Measurements from ENCODE around the gene PCGF2.
A peak's percentile ranks its signal among the peaks of the same experiment; 100 is the strongest.

The PCGF2 gene

GRCh38 chr17:38702166-38702915 is 45.8 kb downstream of the PCGF2 start:
- peak; percentile 89 for DNase-seq

DNA sequence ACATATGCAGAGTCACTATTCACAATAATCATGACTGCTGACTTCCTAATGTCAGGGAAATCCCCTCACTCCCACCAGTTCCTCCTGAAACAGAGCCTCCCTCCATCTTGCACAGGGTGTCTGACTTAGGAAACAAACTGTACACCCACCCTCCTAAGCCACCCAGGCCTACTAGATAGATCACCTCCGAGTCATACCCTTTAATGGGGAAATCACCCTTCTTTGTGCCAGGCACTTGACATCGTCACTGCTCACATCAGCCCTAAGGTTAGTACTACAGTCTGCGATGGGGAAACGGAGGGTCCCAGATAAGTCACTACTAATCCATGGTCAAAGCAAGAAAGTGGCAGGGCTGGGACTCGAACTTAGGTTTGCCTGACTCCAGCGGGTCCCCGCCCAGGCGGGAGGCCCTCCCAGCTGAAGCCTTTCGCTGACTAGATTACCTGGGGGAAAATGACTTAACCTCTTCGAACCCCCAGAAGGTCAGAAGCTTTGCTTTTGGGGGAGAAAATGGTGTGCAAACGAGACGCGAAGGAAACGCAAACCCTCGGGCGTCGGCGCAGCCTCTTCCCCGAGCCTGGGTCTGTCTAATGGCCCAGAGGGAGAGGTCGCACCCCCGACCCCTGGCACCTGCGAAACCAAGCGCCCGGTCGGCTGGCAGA is 46.5 kb downstream of the PCGF2 start:
- DNase-seq: peak; percentile 100

GRCh38 chr17:38698760-38699159 is 49.4 kb downstream of the PCGF2 start:
- DNase-seq: peak; percentile 42

DNA sequence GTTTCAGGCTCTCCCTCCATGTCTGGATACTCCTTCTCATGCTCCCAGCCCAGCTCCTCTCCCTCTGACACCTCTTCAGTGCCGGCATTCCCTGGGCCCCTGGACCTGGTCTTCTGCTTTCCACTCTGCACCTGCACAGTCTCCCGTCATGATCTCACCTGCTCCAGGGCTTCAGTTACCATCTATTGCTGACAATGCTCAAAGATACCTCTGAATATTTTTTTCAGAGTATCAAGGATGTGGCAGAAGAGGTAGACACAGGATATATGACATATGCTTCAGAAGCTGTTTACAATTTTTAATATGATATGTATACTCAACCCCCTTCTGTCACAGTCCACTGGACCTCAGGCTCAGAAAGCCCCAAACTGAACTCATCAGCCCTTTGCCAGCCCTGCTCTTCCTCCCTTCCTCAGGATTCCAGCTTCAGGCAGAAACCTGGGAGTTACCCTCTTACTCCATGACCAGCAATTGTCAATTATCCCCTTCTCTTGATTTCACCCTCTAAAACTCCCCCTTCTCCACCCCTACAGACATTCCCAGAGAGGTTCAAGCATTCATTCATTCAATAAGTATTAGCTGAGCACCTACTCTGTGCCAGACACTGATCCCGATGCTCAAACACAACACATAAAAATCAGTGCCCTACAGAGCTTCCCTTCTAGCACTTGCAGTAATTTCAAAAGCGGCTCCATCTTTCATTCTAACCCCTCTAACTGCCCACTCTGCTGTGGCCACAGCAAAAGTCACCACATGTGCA is 50.9 kb downstream of the PCGF2 start:
- DNase-seq: no peak

- no peak for DNase-seq
Observed at GRCh38 chr17:38693700-38694329, 54.3 kb downstream of the PCGF2 start.

- no peak for DNase-seq
Observed at GRCh38 chr17:38691154-38691553, 57.0 kb downstream of the PCGF2 start.

DNA sequence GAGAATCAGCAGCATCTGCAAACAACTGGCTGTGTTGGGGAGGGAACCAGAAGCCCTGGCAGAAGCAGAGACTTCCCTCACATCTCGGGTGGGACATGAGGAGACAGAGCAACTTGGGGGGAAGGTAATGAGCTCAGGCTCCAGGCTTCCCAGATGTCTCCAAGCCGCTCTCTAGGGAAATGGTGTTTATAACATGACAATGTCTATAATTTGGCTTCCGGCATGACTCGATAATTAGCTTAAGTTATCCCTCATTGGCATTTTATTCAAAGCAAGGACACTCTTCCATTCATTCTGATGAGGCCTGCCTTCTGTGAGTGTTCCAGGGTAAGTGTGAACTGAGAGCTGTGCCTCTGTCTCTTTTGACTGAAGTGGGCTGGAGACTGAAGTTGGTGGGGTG is 57.8 kb downstream of the PCGF2 start:
- DNase-seq: no peak

DNA sequence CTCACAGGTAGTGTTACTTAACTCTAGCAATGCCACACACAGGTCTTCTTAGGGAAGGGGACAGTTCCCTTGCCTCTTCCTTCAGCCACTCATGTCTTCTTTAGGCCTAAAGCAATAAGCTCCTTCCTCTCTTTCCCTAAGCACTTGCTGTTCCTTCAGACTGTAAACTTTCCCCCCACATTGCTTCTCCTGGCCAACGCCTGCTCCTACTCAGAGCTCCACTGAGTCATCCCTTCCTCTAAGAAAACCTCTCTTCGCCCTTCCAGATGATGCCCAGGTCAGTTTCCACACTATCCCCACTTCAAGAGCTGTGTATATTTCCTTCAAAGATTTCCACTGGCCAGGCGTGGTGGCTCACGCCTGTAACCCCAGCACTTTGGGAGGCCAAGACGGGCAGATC is 60.9 kb downstream of the PCGF2 start:
- peak; percentile 67 for DNase-seq

- DNase-seq: peak; percentile 84
Observed at GRCh38 chr17:38685491-38685890, 62.6 kb downstream of the PCGF2 start.
